NCI-H1694 (cell line): ENCODE data around the gene PDE7B.
"Not testable (repeated sequence)": the region's sequence is repeated elsewhere in the genome, so short reads cannot be mapped to it uniquely, and the experiment has no call there.

Experiments used
- DNase-seq: peaks from one replicate; lab custom pipeline; 2025; lab: John Stamatoyannopoulos, UW

The PDE7B gene

DNA sequence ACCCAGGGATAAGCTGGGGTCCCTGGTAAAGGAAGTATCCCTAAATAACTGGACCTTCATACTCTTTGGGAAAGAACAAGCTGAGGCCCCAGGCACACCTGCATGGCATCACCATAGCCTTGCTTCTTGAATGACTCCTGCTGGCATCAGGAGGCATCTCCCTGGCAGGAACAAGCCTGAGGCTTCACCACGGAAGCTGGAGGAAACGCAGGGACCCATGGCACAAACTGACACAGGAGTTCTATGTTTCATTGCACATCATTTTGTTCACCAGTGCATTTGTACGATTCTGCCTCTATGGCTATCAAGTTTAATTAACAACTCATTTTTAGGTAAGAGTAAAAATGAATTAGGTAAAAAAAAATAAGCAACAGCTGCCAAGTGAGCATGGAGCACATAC is 619 bp upstream of the PDE7B start:
- DNase-seq = no peak

DNA sequence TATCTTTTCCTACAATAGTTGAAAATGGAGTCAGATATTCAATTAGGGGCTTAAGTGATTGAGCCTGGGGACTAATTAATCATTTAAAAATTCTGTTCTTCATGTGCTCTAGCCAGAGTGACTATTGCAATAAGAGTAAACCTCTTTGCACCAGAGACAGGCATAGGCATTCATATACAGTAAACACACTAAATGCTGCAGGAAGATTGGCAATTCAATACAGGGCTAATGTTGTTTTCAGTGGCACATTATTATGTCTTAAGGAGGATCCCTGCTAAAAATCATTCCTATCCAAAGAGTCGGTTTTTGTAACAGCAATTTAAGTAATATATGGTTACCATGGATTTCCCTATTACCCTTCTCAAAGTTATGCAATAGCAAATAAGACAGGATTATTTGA is 1.2 kb downstream of the PDE7B start:
- no peak for DNase-seq

DNA sequence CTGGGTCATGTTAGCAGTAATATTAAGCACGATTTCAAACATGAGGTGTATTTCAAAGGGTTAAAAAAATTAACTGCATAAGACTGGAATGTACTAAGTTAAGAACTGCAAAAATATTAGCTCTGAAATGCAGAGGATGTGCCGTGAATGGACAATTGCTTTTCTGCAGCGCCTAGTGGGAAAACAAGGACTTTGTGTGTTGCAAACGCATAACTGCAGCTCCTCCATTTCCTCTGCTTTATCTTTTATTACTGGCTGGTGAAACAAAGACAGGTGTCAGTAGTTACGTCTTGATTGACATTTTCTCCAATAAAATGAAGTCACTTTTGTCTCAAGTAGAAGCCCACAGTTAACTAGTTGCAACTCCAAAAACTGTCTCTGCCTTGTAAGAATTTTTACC is 1.7 kb downstream of the PDE7B start:
- DNase-seq = no peak

DNA sequence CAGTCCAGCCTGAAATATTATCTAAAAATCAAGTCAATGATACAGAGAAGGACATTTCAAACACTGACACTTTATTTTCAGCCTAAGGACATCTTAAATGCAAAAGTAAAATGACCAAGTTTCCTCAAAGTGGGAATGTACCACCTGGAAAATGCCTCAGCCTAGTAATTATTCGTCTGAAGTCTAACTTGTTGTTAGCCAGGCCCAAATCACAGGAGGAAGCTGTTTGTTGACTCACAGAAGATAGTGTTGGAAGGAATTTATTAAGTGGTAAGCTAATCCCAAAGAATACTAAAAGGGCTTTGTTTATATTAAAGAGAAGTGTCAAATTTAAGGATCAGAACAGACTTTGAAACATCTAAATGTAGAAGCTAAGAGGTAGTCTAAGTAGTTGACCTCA is 2.5 kb downstream of the PDE7B start:
- DNase-seq = no peak

- no peak for DNase-seq
Observed at GRCh38 chr6:135854799-135855198, 3.3 kb downstream of the PDE7B start.

DNA sequence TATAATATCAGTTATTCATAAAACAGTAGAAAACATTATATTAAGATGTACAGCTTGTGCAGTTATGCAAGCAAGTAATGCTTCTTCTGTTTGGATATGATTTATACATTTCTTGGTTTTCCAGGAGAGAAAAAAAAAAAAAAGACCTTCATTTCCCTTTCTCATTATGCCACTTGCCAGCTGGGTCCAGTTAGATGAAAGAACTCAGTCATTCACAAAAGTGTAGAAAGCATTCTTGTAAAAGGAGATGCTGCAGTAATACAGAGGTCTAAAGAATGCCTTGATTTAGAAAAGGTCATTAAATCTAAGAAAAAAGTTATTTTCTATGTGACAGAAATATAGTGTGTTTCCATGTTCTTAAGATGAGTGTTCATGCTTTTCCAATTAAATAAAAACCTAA is 7.4 kb downstream of the PDE7B start:
- DNase-seq = no peak

DNA sequence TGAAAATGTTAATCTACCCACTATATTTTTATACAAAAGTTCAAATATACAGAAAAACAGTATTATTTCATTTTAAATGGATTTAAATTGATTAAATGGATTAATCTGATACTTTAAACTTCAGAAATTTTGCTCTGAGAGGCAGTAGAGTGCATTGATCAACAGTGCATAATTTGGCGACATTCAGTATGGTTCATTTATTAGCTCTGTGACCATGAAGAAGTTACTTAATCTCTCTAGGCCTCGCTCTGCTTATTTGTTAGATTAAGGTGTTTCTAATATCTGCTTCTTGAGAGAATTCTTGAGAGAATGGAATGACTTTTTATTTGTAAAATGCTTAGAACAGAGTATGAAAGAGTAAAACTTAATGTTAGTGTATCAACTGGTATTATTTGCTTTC is 8.9 kb downstream of the PDE7B start:
- DNase-seq = no peak

DNA sequence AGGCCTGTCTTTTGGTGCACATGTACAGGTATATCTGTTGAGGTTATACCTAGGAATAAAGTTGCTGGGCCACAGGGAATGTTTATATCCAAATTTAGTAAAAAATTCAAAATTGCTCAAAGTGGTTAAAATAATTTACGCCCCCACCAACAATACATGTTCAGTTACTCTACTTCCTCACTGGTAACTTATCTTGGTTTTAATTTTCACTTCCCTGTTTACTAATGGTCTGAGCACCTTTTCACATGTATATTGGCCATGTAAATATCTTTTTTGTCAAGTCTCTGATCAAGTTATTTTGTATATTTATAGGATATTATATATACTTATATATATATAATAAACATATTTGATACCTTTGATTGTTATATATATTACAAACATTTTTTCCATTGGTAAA is 9.7 kb downstream of the PDE7B start:
- DNase-seq = no peak

GRCh38 chr6:135864929-135865328 is 13.4 kb downstream of the PDE7B start:
- not testable (repeated sequence) for DNase-seq

- DNase-seq = no peak
Observed at GRCh38 chr6:135866445-135867123, 15.1 kb downstream of the PDE7B start.

DNA sequence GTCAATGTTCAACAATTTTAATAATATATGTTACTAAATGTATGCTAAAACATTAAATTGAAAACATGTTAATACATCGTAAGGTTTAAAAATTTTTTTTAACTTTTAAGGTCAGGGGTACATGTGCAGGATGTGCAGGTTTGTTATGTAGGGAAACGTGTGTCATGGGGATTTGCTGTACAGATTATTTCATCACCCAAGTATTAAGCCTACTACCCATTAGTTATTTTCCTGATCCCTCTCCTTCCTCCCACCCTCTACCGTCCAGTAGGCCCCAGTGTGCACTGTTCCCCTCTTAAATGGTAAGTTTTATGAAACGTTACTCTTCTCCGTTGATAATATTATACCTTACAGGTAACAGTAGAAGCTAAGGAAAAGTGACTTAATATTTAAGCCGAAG is 15.8 kb downstream of the PDE7B start:
- no peak for DNase-seq

DNA sequence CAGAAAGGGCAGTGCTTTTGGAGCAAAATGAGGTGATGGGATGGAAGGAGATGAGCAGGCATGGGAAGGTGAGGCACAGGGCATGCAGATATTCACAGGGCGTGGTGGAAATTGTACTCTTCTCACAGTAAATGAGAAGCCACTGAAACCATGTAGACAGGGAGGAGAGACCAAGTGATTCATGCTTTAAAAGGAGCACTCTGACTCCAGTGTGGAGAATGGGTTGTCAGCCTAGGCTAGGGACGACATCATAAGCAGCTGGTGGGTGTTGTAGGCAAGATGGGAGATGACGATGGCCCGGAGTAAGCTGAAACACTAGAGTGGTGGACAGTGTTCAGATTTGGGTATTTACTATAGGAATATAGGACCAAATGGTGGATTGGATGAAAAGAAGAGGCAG is 18.4 kb downstream of the PDE7B start:
- no peak for DNase-seq

- no peak for DNase-seq
Observed at GRCh38 chr6:135870722-135871121, 19.2 kb downstream of the PDE7B start.

DNA sequence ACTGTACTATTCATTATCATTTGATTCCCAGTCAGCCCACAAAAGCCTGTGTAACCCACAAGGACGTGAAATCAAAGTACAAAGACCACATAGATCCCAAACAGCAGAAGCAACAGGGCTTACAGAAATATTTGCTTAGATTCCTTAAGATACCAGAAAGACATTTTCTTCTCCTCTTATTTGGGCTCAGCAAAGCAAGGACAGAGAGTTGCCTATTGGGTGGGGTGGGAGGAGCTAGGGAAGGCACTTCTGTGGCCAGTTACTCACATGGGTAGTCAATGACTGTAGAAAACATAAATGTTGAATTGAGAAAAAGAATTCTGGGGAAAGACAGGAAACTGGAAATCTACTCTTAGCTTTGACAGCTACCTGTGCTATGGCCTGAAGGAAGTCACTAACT is 19.8 kb downstream of the PDE7B start:
- no peak for DNase-seq

GRCh38 chr6:135871878-135872277 is 20.4 kb downstream of the PDE7B start:
- no peak for DNase-seq

DNA sequence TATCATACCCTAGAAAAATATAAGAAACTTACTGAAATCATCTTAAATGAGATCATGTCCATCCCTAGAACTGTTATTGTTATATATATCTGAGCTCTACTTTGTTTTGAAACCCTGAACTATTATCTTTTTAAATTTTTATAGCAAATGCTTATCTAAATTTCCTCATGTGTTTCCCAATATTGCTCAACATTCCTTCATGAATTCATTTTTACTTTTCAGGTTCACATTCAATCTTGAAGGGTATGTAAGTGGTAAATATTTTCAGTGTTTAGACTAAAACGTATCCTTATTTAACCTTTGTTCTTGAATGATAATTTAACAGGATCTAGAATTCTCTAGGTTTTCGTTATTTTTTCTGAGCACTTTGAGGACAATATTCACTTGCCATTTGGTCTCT is 23.9 kb downstream of the PDE7B start:
- DNase-seq = no peak

GRCh38 chr6:135876058-135876457 is 24.6 kb downstream of the PDE7B start:
- no peak for DNase-seq

GRCh38 chr6:135877666-135878065 is 26.2 kb downstream of the PDE7B start:
- DNase-seq = no peak

- DNase-seq = no peak
Observed at GRCh38 chr6:135880066-135880972, 28.8 kb downstream of the PDE7B start.

DNA sequence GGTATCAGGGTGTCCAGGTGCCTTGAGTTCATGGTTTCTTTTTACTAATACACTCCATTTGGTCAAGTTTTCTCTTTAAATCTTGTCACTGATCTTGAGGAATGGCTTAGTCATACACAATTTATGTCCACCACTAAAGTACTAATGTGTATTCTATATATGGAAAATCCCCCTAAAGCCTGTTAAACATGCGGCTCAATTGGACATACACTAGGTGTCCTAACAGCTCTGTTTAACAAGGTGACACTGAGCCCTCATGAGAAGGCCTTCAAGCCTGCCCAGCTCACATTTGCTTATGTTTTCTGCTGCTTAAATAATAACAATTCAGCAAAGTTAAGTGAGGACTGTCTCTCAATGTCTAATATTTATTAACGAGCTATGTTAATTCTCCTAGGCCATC is 31.5 kb downstream of the PDE7B start:
- DNase-seq = no peak

GRCh38 chr6:135883536-135883935 is 32.0 kb downstream of the PDE7B start:
- DNase-seq = no peak

DNA sequence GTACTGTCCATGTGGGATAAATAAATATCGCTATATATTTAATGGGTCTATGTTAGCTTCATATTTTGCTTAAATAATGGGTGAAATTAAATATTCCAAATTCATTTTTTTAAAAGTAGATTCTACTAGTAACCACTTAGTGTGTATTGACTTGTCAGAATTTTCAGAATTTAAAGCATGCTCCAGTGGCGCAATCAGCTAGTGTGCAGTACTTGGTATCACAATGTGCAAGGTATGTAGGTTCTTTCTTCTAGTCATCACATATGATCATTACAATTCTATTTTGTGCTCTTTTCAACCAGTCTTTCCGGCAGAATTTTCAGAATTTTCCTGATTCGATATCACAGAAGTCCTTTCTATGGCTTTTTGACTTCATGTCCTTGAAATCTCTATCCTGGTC is 32.6 kb downstream of the PDE7B start:
- DNase-seq = no peak

DNA sequence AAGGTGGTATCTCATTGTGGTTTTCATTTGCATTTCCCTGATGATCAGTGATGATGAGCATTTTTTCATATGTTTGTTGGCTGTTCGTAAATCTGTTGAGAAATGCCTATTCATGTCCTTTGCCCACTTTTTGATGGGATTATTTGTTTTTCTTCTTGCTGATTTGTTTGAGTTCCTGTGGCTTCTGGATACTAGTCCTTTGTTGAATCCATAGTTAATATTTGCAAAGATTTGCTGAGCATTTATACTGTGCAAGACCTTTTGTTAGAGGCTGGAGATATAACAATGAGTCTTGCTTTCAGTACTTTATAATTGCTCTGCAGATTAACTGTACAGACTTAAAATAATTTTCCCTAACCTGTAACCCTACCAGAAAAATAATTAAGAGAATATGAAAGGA is 35.6 kb downstream of the PDE7B start:
- no peak for DNase-seq

GRCh38 chr6:135888818-135889217 is 37.3 kb downstream of the PDE7B start:
- DNase-seq = no peak
